Thymus (tissue), 11 donors: ENCODE results near the gene RNASE7. TPM values are rescaled to one million over a fixed set of nuclear protein-coding genes. Genes with fewer than 3 reads are reported as not detected.
"Not testable (repeated sequence)": the region's sequence is repeated elsewhere in the genome, so short reads cannot be mapped to it uniquely, and the experiment has no call there.

Experiments
- DNase-seq, 9 donors: peaks; one replicate each; pipeline ENCODE4 v3.0.0-alpha.2; 2013; ENCODE audit warnings: low spot score in 9 of 9, low read depth in 6 of 9, missing footprints in 1 of 9
- H3K27ac ChIP-seq, 2 donors: one replicate each; pipeline ENCODE4 v1.5.1; 2013; ENCODE audit warnings: control low read depth in 1 of 2, low read depth in 1 of 2, low read length in 1 of 2, mild to moderate bottlenecking in 1 of 2, moderate library complexity in 1 of 2
- H3K27me3 ChIP-seq, 2 donors: one replicate each; pipeline ENCODE4 v1.5.1; 2013; ENCODE audit warnings: low read length in 1 of 2; ENCODE audit not compliant: control insufficient read depth in 2 of 2, insufficient read depth in 1 of 2
- H3K36me3 ChIP-seq, 2 donors: one replicate each; pipeline ENCODE4 v1.5.1; 2013; ENCODE audit warnings: low read length in 1 of 2, mild to moderate bottlenecking in 1 of 2, moderate library complexity in 1 of 2; ENCODE audit not compliant: control insufficient read depth in 2 of 2, insufficient read depth in 2 of 2
- H3K4me1 ChIP-seq, 2 donors: one replicate each; pipeline ENCODE4 v1.5.1; 2013; ENCODE audit warnings: low read length in 2 of 2; ENCODE audit not compliant: control insufficient read depth in 2 of 2, insufficient read depth in 2 of 2
- H3K4me3 ChIP-seq, 2 donors: one replicate each; pipeline ENCODE4 v1.5.1; 2013; ENCODE audit warnings: low read length in 2 of 2, control low read depth in 1 of 2, mild to moderate bottlenecking in 1 of 2
- H3K9me3 ChIP-seq, 2 donors: one replicate each; pipeline ENCODE4 v1.5.1; 2013; ENCODE audit warnings: low read length in 1 of 2, mild to moderate bottlenecking in 1 of 2; ENCODE audit not compliant: control insufficient read depth in 2 of 2, insufficient read depth in 1 of 2
- WGBS: extraction: QIAGEN DNeasy Blood & Tissue Kit; methylation state at CpG from one replicate; pipeline ENCODE4 v1.1.7; 2013; 5-methylcytosine and 5-hydroxymethylcytosine counted together
- polyA plus RNA-seq: library from polyadenylated mRNA; stranded (reverse); fragments of 200-250 nt; gene quantifications from one replicate; pipeline ENCODE4 v1.2.3, GENCODE V29; 2013
- total RNA-seq: library from RNA; stranded (reverse); fragments of 120-200 nt; gene quantifications from one replicate; pipeline ENCODE4 v1.2.4, GENCODE V29; 2013
- donor health status: healthy.

RNASE7 gene
- total and polyA plus RNA-seq, 2 donors = 0.47 to 1.6 TPM

GRCh38 chr14:21038441-21039422 is 3.4 kb upstream of the RNASE7 start:
- no peaks in the 10 kb centered on the region for H3K36me3 ChIP-seq
- peaks cover 0 to 5% of the 10 kb centered on the region in 2 donors for H3K27me3 ChIP-seq
- H3K9me3 ChIP-seq = no peaks in the 10 kb centered on the region
- H3K4me1 ChIP-seq = peaks cover 0 to 2% of the 10 kb centered on the region in 2 donors
- DNase-seq = no peak
- H3K4me3 ChIP-seq = no peak overlapping the region
- 90% methylated on average over 10 of the region's 10 CpGs for WGBS
- peak overlapping the region in 1 of 2 donors; percentile 2 for H3K27ac ChIP-seq

- Histone ChIP-seq H3K4me1 (peaks cover 0 to 6% of the 10 kb centered on the region in 2 donors), H3K4me3 (no peak overlapping the region), H3K27me3 (peaks cover 0 to 5% of the 10 kb centered on the region in 2 donors), H3K27ac (no peak overlapping the region), H3K36me3 (no peaks in the 10 kb centered on the region), H3K9me3 (no peaks in the 10 kb centered on the region)
- 78% methylated on average over 8 of the region's 8 CpGs for WGBS
- peak in 8 of 9 donors; percentile 23 to 65 (median 26) for DNase-seq
These were observed 2.4 kb upstream of the RNASE7 start for GRCh38 chr14:21039585-21040369.

GRCh38 chr14:21040370-21040925 is 1.7 kb upstream of the RNASE7 start:
- Histone ChIP-seq H3K36me3 (no peaks in the 10 kb centered on the region), H3K4me3 (no peak overlapping the region), H3K27me3 (peaks cover 0 to 5% of the 10 kb centered on the region in 2 donors), H3K4me1 (peaks cover 0 to 6% of the 10 kb centered on the region in 2 donors), H3K27ac (no peak overlapping the region), H3K9me3 (no peaks in the 10 kb centered on the region)
- WGBS = 93% methylated on average over 8 of the region's 8 CpGs
- no peak for DNase-seq

GRCh38 chr14:21040941-21041340 is 1.2 kb upstream of the RNASE7 start:
- H3K4me3 ChIP-seq, H3K27ac ChIP-seq, H3K4me1 ChIP-seq, H3K9me3 ChIP-seq, H3K27me3 ChIP-seq, DNase-seq, H3K36me3 ChIP-seq: not testable (repeated sequence)
- WGBS = 91% methylated on average over 3 of the region's 3 CpGs

GRCh38 chr14:21042918-21043317 is 756 bp downstream of the RNASE7 start:
- H3K36me3 ChIP-seq = no peaks in the 10 kb centered on the region
- WGBS = 60% methylated on average over 8 of the region's 8 CpGs
- H3K4me1 ChIP-seq = peaks cover 0 to 6% of the 10 kb centered on the region in 2 donors
- H3K9me3 ChIP-seq = no peaks in the 10 kb centered on the region
- no peak for DNase-seq
- no peak overlapping the region for H3K4me3 ChIP-seq
- H3K27ac ChIP-seq = no peak overlapping the region
- peaks cover 0 to 2% of the 10 kb centered on the region in 2 donors for H3K27me3 ChIP-seq

- H3K27ac ChIP-seq = no peak overlapping the region
- H3K4me3 ChIP-seq = no peak overlapping the region
- 86% methylated on average over 2 of the region's 2 CpGs for WGBS
These were observed 1.3 kb downstream of the RNASE7 start for GRCh38 chr14:21043387-21043973.

GRCh38 chr14:21043974-21044618 is 1.9 kb downstream of the RNASE7 start:
- no peaks in the 10 kb centered on the region for H3K36me3 ChIP-seq
- no peak for DNase-seq
- peaks cover 0 to 6% of the 10 kb centered on the region in 2 donors for H3K4me1 ChIP-seq
- peaks cover 0 to 2% of the 10 kb centered on the region in 2 donors for H3K27me3 ChIP-seq
- 36% methylated on average over 6 of the region's 6 CpGs for WGBS
- no peak overlapping the region for H3K4me3 ChIP-seq
- no peak overlapping the region for H3K27ac ChIP-seq
- no peaks in the 10 kb centered on the region for H3K9me3 ChIP-seq

More at GRCh38 chr14:21043387-21043973, 1.3 kb downstream of the RNASE7 start:
- Histone ChIP-seq H3K9me3 (no peaks in the 10 kb centered on the region), H3K36me3 (no peaks in the 10 kb centered on the region), H3K4me1 (peaks cover 0 to 6% of the 10 kb centered on the region in 2 donors), H3K27me3 (peaks cover 0 to 2% of the 10 kb centered on the region in 2 donors)
- no peak for DNase-seq

GRCh38 chr14:21047378-21047781 is 5.2 kb downstream of the RNASE7 start:
- peaks cover 0 to 2% of the 10 kb centered on the region in 2 donors for H3K27me3 ChIP-seq
- no peaks in the 10 kb centered on the region for H3K9me3 ChIP-seq
- no peak for DNase-seq
- H3K27ac ChIP-seq = no peak overlapping the region
- no peak overlapping the region for H3K4me3 ChIP-seq
- no peaks in the 10 kb centered on the region for H3K36me3 ChIP-seq
- WGBS = 69% methylated on average over 2 of the region's 2 CpGs
- H3K4me1 ChIP-seq = peaks cover 0 to 4% of the 10 kb centered on the region in 2 donors
